Tibial nerve (tissue), 4 donors: ENCODE results near the gene ZBTB20. TPM values are rescaled to one million over a fixed set of nuclear protein-coding genes. Genes with fewer than 3 reads are reported as not detected.

Experiments
- DNase-seq, 2 donors: peaks; one replicate each; pipeline ENCODE4 v3.0.0-alpha.2; 2019; ENCODE audit warnings: low spot score in 2 of 2
- H3K27ac ChIP-seq, 4 donors: fragments of 200-600 bp; sonication (generic) in 3 of 4; one replicate each; pipeline ENCODE4 v1.5.1; 2017 to 2019; ENCODE audit warnings: mild to moderate bottlenecking in 1 of 4
- H3K27me3 ChIP-seq, 2 donors: fragments of 200-600 bp; sonication (generic) in 1 of 2; one replicate each; pipeline versions ENCODE4 v1.5.1 to v1.6.0; 2017 to 2019
- H3K36me3 ChIP-seq, 3 donors: fragments of 200-600 bp; sonication (generic); one replicate each; pipeline ENCODE4 v1.5.1; 2018 to 2019
- H3K4me1 ChIP-seq, 4 donors: fragments of 200-600 bp; sonication (generic) in 3 of 4; one replicate each; pipeline ENCODE4 v1.5.1; 2017 to 2019
- H3K4me3 ChIP-seq, 4 donors: fragments of 200-600 bp; sonication (generic) in 3 of 4; one replicate each; pipeline ENCODE4 v1.5.1; 2017 to 2019; ENCODE audit warnings: mild to moderate bottlenecking in 1 of 4, moderate library complexity in 1 of 4
- H3K9me3 ChIP-seq, 4 donors: fragments of 200-600 bp; sonication (generic) in 3 of 4; one replicate each; pipeline ENCODE4 v1.5.1; 2017 to 2019
- CTCF ChIP-seq, 5 experiments: fragments of 200-600 bp in 3 of 5; fragments of 450-650 bp in 2 of 5; sonication (generic) in 3 of 5; IDR thresholded peaks; one replicate each; pipeline ENCODE4 v1.5.1; 2016 to 2019; ENCODE audit warnings: antibody characterized with exemption in 5 of 5, mild to moderate bottlenecking in 3 of 5, moderate library complexity in 2 of 5
- EP300 ChIP-seq, 2 donors: sonication (generic); formaldehyde crosslinking; IDR thresholded peaks; one replicate each; pipeline ENCODE4 v1.6.1; 2017; ENCODE audit warnings: antibody characterized with exemption in 2 of 2, mild to moderate bottlenecking in 1 of 2
- POLR2A ChIP-seq, 2 donors: fragments of 450-650 bp; IDR thresholded peaks; one replicate each; pipeline ENCODE4 v1.6.1; 2017; ENCODE audit warnings: antibody characterized with exemption in 2 of 2, mild to moderate bottlenecking in 2 of 2, moderate library complexity in 2 of 2
- WGBS, 2 donors: methylation state at CpG; one replicate each; pipeline ENCODE4 v1.1.5; 2018; 5-methylcytosine and 5-hydroxymethylcytosine counted together
- total RNA-seq, 4 donors: library from RNA; depleted of rRNA; stranded (reverse); fragments of >200 nt; gene quantifications; one replicate each; pipeline ENCODE4 v1.1.0, GENCODE V29; 2016

Gene ZBTB20
- total RNA-seq, 4 donors from 2014 or later, result 63.3 to 127 (median 102) TPM

GRCh38 chr3:114310695-114311094 lies 836.4 kb downstream of the ZBTB20 start:
- H3K9me3 ChIP-seq, result no peaks in the 10 kb centered on the region
- H3K36me3 ChIP-seq, result no peaks in the 10 kb centered on the region
- no peak overlapping the region for H3K27ac ChIP-seq
- no peaks in the 10 kb centered on the region for H3K27me3 ChIP-seq
- 79 to 83% methylated on average over 2 of the region's 2 CpGs for WGBS, 2 donors
- no peak overlapping the region for H3K4me3 ChIP-seq
- TF ChIP-seq CTCF (IDR thresholded peaks at IDR 0.05) (no peak), POLR2A (IDR thresholded peaks at IDR 0.05) (no peak), EP300 (IDR thresholded peaks at IDR 0.05) (no peak)
- no peaks in the 10 kb centered on the region for H3K4me1 ChIP-seq
- DNase-seq, result no peak

- Histone ChIP-seq H3K27me3 (no peaks in the 10 kb centered on the region), H3K4me1 (no peaks in the 10 kb centered on the region), H3K27ac (peak overlapping the region in 1 of 4 donors; percentile 57), H3K4me3 (no peak overlapping the region), H3K36me3 (no peaks in the 10 kb centered on the region), H3K9me3 (no peaks in the 10 kb centered on the region)
- DNase-seq, result no peak
- TF ChIP-seq CTCF (IDR thresholded peaks at IDR 0.05) (no peak), EP300 (IDR thresholded peaks at IDR 0.05) (no peak), POLR2A (IDR thresholded peaks at IDR 0.05) (no peak)
- 73 to 80% methylated on average over 5 of the region's 5 CpGs for WGBS, 2 donors
Measured at GRCh38 chr3:114308830-114309229, 838.3 kb downstream of the ZBTB20 start.

- no peaks in the 10 kb centered on the region for H3K9me3 ChIP-seq
- no peak for TF ChIP-seq CTCF (IDR thresholded peaks at IDR 0.05)
- no peak for TF ChIP-seq EP300 (IDR thresholded peaks at IDR 0.05)
- TF ChIP-seq POLR2A (IDR thresholded peaks at IDR 0.05), result no peak
- peak overlapping the region in 1 of 4 donors; percentile 57 for H3K27ac ChIP-seq
- no peaks in the 10 kb centered on the region for H3K27me3 ChIP-seq
- H3K4me1 ChIP-seq, result no peaks in the 10 kb centered on the region
- 77 to 84% methylated on average over 2 of the region's 2 CpGs for WGBS, 2 donors
- DNase-seq, result no peak
- H3K4me3 ChIP-seq, result no peak overlapping the region
- H3K36me3 ChIP-seq, result no peaks in the 10 kb centered on the region
Measured at GRCh38 chr3:114308377-114308776, 838.7 kb downstream of the ZBTB20 start.

GRCh38 chr3:114307832-114308231 lies 839.3 kb downstream of the ZBTB20 start:
- 64 to 66% methylated on average over 3 of the region's 3 CpGs for WGBS, 2 donors
- Histone ChIP-seq H3K4me1 (no peaks in the 10 kb centered on the region), H3K4me3 (no peak overlapping the region), H3K27me3 (no peaks in the 10 kb centered on the region), H3K27ac (no peak overlapping the region), H3K36me3 (no peaks in the 10 kb centered on the region), H3K9me3 (no peaks in the 10 kb centered on the region)
- no peak for DNase-seq
- TF ChIP-seq EP300 (IDR thresholded peaks at IDR 0.05), result no peak
- TF ChIP-seq CTCF (IDR thresholded peaks at IDR 0.05), result no peak
- no peak for TF ChIP-seq POLR2A (IDR thresholded peaks at IDR 0.05)

- Histone ChIP-seq H3K4me3 (no peak overlapping the region), H3K36me3 (no peaks in the 10 kb centered on the region), H3K27ac (no peak overlapping the region), H3K27me3 (no peaks in the 10 kb centered on the region), H3K4me1 (no peaks in the 10 kb centered on the region), H3K9me3 (no peaks in the 10 kb centered on the region)
- DNase-seq, result no peak
- TF ChIP-seq CTCF (IDR thresholded peaks at IDR 0.05) (no peak), EP300 (IDR thresholded peaks at IDR 0.05) (no peak), POLR2A (IDR thresholded peaks at IDR 0.05) (no peak)
- WGBS, 2 donors, result 81 to 85% methylated on average over 8 of the region's 8 CpGs
Measured at GRCh38 chr3:114307222-114307830, 839.8 kb downstream of the ZBTB20 start.
